HCT116 (cell line): ENCODE measurements around the gene PCDH9. TPM values are rescaled to one million over a fixed set of nuclear protein-coding genes. Genes with fewer than 3 reads are reported as not detected.

Experiments
- ATAC-seq: fragments of 200-7000 bp; cut with Tn5 transposase; 2 replicates; pipeline ENCODE4 v1.9.1; 2020; ENCODE audit warnings: mild to moderate bottlenecking, moderate library complexity
- BruUV-seq: library from RNA; stranded (reverse); fragments of 400-500 nt; replicated peaks from 2 replicates; lab custom pipeline; 2021; lab: Mats Ljungman, UMichigan
- CTCF ChIA-PET: fragments of 300-600 bp; sonication (Branson Sonifier 250); formaldehyde crosslinking; loops from one replicate; lab custom pipeline; 2021; ENCODE audit warnings: antibody characterized with exemption; lab: Charles Lee
- POLR2A ChIA-PET: fragments of 300-600, 350-600 bp; sonication (Branson Sonifier 250); formaldehyde crosslinking; loops from one replicate; lab custom pipeline; 2021; ENCODE audit warnings: antibody characterized with exemption; lab: Charles Lee
- RAD21 ChIA-PET, 2 experiments: fragments of 300-600 bp; sonication (Branson Sonifier 250); formaldehyde crosslinking; loops; one replicate each; lab custom pipeline; 2023; ENCODE audit warnings: low total read pairs in 2 of 2; ENCODE audit not compliant: uncharacterized antibody in 2 of 2, unreplicated experiment in 2 of 2, low non-redundant PET in 1 of 2; lab: Charles Lee
- DNase-seq: peaks from one replicate; pipeline ENCODE4 v3.0.0-alpha.2; 2010; ENCODE audit warnings: low read depth, low spot score
- H2AFZ ChIP-seq: fragments of 200-600 bp; shearing (Covaris generic), sonication (generic); 2 replicates; pipeline ENCODE4 v1.6.1; 2017; ENCODE audit warnings: low read depth, mixed run types, mixed read lengths, antibody characterized with exemption, low read length; ENCODE audit not compliant: poor library complexity, severe bottlenecking
- H3K27ac ChIP-seq: 2 replicates; pipeline ENCODE4 v1.5.1; 2012; ENCODE audit warnings: low read depth, low read length
- H3K27me3 ChIP-seq: fragments of 200-600 bp; sonication (generic); 2 replicates; pipeline ENCODE4 v1.6.1; 2016; ENCODE audit warnings: mixed run types, low read length, mixed read lengths; ENCODE audit not compliant: insufficient read depth
- H3K36me3 ChIP-seq, 2 experiments: fragments of 200-500 bp in 1 of 2; fragments of 200-600 bp in 1 of 2; sonication (Bioruptor generic) in 1 of 2; sonication (generic) in 1 of 2; 2 replicates each; pipeline versions ENCODE4 v1.5.1 to v1.6.1; 2014 to 2016; ENCODE audit warnings: low read length in 2 of 2, inconsistent platforms in 1 of 2, mixed read lengths in 1 of 2, mixed run types in 1 of 2; ENCODE audit not compliant: insufficient read depth in 2 of 2, control insufficient read depth in 1 of 2
- H3K4me1 ChIP-seq, 2 experiments: fragments of 200-600 bp in 1 of 2; sonication (generic) in 1 of 2; 2 replicates each; pipeline versions ENCODE4 v1.5.1 to v1.6.1; 2012 to 2017; ENCODE audit warnings: low read length in 2 of 2, inconsistent platforms in 1 of 2, mild to moderate bottlenecking in 1 of 2, mixed read lengths in 1 of 2, mixed run types in 1 of 2, moderate library complexity in 1 of 2; ENCODE audit not compliant: insufficient read depth in 2 of 2, control insufficient read depth in 1 of 2
- H3K4me2 ChIP-seq: fragments of 200-600 bp; sonication (generic); 2 replicates; pipeline ENCODE4 v1.6.1; 2017; ENCODE audit warnings: mixed run types, low read length, mixed read lengths
- H3K4me3 ChIP-seq, 2 experiments: fragments of 200-600 bp in 1 of 2; sonication (generic) in 1 of 2; replicated peaks in 1 of 2; 2 replicates each; pipeline ENCODE4 v1.5.1; 2011 to 2016; ENCODE audit warnings: low read length in 2 of 2, control low read depth in 1 of 2, low read depth in 1 of 2, mild to moderate bottlenecking in 1 of 2, mixed read lengths in 1 of 2, mixed run types in 1 of 2
- H3K79me2 ChIP-seq: fragments of 200-600 bp; sonication (generic); 2 replicates; pipeline ENCODE4 v1.6.1; 2017; ENCODE audit warnings: mild to moderate bottlenecking, mixed run types, low read length, moderate library complexity, mixed read lengths; ENCODE audit not compliant: insufficient read depth
- H3K9ac ChIP-seq: fragments of 200-600 bp; sonication (generic); 2 replicates; pipeline ENCODE4 v1.6.1; 2016; ENCODE audit warnings: low read length, mixed read lengths
- H3K9me2 ChIP-seq: fragments of 200-600 bp; sonication (generic), shearing (Covaris generic); 2 replicates; pipeline ENCODE4 v1.6.1; 2017; ENCODE audit warnings: mixed run types, mild to moderate bottlenecking, moderate library complexity; ENCODE audit not compliant: insufficient read depth
- H3K9me3 ChIP-seq, 2 experiments: fragments of 200-500 bp in 1 of 2; fragments of 200-600 bp in 1 of 2; sonication (Bioruptor generic) in 1 of 2; sonication (generic) in 1 of 2; 2 replicates each; pipeline ENCODE4 v1.6.1; 2014 to 2017; ENCODE audit warnings: low read length in 2 of 2, mixed read lengths in 2 of 2, inconsistent platforms in 1 of 2, low read depth in 1 of 2, mild to moderate bottlenecking in 1 of 2, mixed run types in 1 of 2, moderate library complexity in 1 of 2; ENCODE audit not compliant: control insufficient read depth in 1 of 2, insufficient read depth in 1 of 2
- H4K20me1 ChIP-seq: fragments of 200-600 bp; sonication (generic), shearing (Covaris generic); 2 replicates; pipeline ENCODE4 v1.6.1; 2017; ENCODE audit warnings: mixed run types, mild to moderate bottlenecking, moderate library complexity; ENCODE audit not compliant: insufficient read depth
- CBX3 ChIP-seq: IDR thresholded peaks from 2 replicates; pipeline ENCODE4 v1.6.1; 2012; ENCODE audit warnings: low read depth
- CEBPB ChIP-seq: IDR thresholded peaks from 2 replicates; pipeline ENCODE4 v1.6.1; 2012; ENCODE audit warnings: low read depth
- EGR1 ChIP-seq: IDR thresholded peaks from 2 replicates; pipeline ENCODE4 v1.6.1; 2012; ENCODE audit warnings: low read depth
- ELF1 ChIP-seq: IDR thresholded peaks from 2 replicates; pipeline ENCODE4 v1.6.1; 2012; ENCODE audit warnings: low read depth, borderline replicate concordance
- EZH2 ChIP-seq: fragments of 200-600 bp; sonication (generic); IDR thresholded peaks from 2 replicates; pipeline ENCODE4 v1.6.1; 2017; ENCODE audit warnings: antibody characterized with exemption, mixed run types
- EZH2phosphoT487 ChIP-seq: fragments of 200-600 bp; IDR thresholded peaks from 2 replicates; pipeline ENCODE4 v1.6.1; 2018; ENCODE audit warnings: antibody characterized with exemption, borderline replicate concordance
- FOSL1 ChIP-seq: IDR thresholded peaks from 2 replicates; pipeline ENCODE4 v1.6.1; 2012; ENCODE audit warnings: low read depth
- JUND ChIP-seq: IDR thresholded peaks from 2 replicates; pipeline ENCODE4 v1.6.1; 2012
- POLR2A ChIP-seq: IDR thresholded peaks from 2 replicates; pipeline ENCODE4 v1.7.0; 2011; ENCODE audit warnings: borderline replicate concordance; ENCODE audit not compliant: insufficient read depth, insufficient read length; ENCODE audit errors: extremely low read depth
- POLR2AphosphoS5 ChIP-seq: IDR thresholded peaks from 2 replicates; pipeline ENCODE4 v1.6.1; 2011; ENCODE audit warnings: mild to moderate bottlenecking, low read depth, low read length, moderate library complexity
- RAD21 ChIP-seq: IDR thresholded peaks from 2 replicates; pipeline ENCODE4 v1.6.1; 2012; ENCODE audit warnings: low read depth, mild to moderate bottlenecking
- SIN3A ChIP-seq: IDR thresholded peaks from 2 replicates; pipeline ENCODE4 v1.6.1; 2012; ENCODE audit warnings: low read depth
- SP1 ChIP-seq: IDR thresholded peaks from 2 replicates; pipeline ENCODE4 v1.6.1; 2012; ENCODE audit warnings: low read depth
- TCF7L2 ChIP-seq: IDR thresholded peaks from 2 replicates; pipeline ENCODE4 v1.7.0; 2011; ENCODE audit warnings: borderline replicate concordance, inconsistent platforms; ENCODE audit not compliant: insufficient read depth, insufficient read length; ENCODE audit errors: extremely low read depth
- YY1 ChIP-seq: IDR thresholded peaks from 2 replicates; pipeline ENCODE4 v1.6.1; 2011; ENCODE audit warnings: low read length, low read depth, moderate library complexity, mild to moderate bottlenecking; ENCODE audit not compliant: insufficient replicate concordance; ENCODE audit errors: extremely low read depth
- ZNF274 ChIP-seq: fragments of 200-500 bp; sonication (Bioruptor generic); IDR thresholded peaks from 2 replicates; pipeline ENCODE4 v1.6.1; 2014; ENCODE audit warnings: mild to moderate bottlenecking, low read depth, low read length, inconsistent platforms
- intact Hi-C: fragments of 100-400 bp; cut with micrococcal nuclease; formaldehyde crosslinking; loops from 2 replicates; pipeline ENCODE4 v1.10.0; 2022
- total RNA-seq: library from RNA; stranded (reverse); gene quantifications from one replicate; pipeline ENCODE4 v1.2.1, GENCODE V29; 2021; ENCODE audit not compliant: unreplicated experiment
- TF ChIP-seq, protein P1 (sequence below): IDR thresholded peaks from 2 replicates; pipeline ENCODE4 v1.6.1; 2011; ENCODE audit warnings: mild to moderate bottlenecking, low read length, moderate library complexity; ENCODE audit not compliant: insufficient replicate concordance; ENCODE audit errors: extremely low read depth
- TF ChIP-seq, protein P2 (sequence below): IDR thresholded peaks from 2 replicates; pipeline ENCODE4 v1.6.1; 2012
- TF ChIP-seq, protein P3 (sequence below): IDR thresholded peaks from 2 replicates; pipeline ENCODE4 v1.6.1; 2012
- TF ChIP-seq, protein P4 (sequence below), 3 experiments: fragments of 200-600 bp in 1 of 3; sonication (generic) in 1 of 3; IDR thresholded peaks in 2 of 3; conservative IDR thresholded peaks in 1 of 3; 2 replicates each; pipeline ENCODE4 v1.5.1; 2012 to 2017; ENCODE audit warnings: low read depth in 2 of 3, low read length in 2 of 3, antibody characterized with exemption in 1 of 3, borderline replicate concordance in 1 of 3, control low read depth in 1 of 3, mild to moderate bottlenecking in 1 of 3, mixed read lengths in 1 of 3, mixed run types in 1 of 3, moderate library complexity in 1 of 3; ENCODE audit not compliant: insufficient read depth in 1 of 3

Gene PCDH9
- total RNA-seq, 1 experiment from 2014 or later, result 0.02 TPM

DNA sequence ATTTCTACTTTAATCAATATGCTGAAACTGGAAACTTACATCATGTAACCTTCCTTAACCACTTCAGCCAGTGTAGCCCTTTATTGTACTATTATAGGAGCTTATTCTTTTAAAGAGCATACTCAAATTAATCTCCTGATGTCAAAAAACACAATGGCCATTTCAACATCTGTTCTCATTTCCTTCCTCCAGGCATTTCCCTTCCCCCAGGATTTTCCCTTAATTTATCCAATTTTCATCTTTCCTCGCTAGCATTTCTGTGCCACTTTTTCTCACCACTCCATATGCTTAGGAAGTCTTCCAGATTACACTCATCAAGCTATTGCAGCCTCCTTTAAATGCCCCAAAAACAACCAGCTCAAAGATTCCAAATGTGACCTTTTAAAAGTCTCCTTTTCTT is 265.0 kb downstream of the PCDH9 start:
- TF ChIP-seq, protein P1, sequence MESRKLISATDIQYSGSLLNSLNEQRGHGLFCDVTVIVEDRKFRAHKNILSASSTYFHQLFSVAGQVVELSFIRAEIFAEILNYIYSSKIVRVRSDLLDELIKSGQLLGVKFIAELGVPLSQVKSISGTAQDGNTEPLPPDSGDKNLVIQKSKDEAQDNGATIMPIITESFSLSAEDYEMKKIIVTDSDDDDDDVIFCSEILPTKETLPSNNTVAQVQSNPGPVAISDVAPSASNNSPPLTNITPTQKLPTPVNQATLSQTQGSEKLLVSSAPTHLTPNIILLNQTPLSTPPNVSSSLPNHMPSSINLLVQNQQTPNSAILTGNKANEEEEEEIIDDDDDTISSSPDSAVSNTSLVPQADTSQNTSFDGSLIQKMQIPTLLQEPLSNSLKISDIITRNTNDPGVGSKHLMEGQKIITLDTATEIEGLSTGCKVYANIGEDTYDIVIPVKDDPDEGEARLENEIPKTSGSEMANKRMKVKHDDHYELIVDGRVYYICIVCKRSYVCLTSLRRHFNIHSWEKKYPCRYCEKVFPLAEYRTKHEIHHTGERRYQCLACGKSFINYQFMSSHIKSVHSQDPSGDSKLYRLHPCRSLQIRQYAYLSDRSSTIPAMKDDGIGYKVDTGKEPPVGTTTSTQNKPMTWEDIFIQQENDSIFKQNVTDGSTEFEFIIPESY, result no peak
- TF ChIP-seq POLR2AphosphoS5 (no peak), FOSL1 (no peak), EZH2 (no peak), TCF7L2 (no peak), EGR1 (no peak), ELF1 (no peak), EZH2phosphoT487 (no peak), RAD21 (no peak), YY1 (no peak), SIN3A (no peak), SP1 (no peak), CBX3 (no peak), ZNF274 (no peak), CEBPB (no peak), JUND (no peak), POLR2A (no peak)
- TF ChIP-seq, protein P2, sequence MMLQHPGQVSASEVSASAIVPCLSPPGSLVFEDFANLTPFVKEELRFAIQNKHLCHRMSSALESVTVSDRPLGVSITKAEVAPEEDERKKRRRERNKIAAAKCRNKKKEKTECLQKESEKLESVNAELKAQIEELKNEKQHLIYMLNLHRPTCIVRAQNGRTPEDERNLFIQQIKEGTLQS, result no peak
- TF ChIP-seq, protein P3, sequence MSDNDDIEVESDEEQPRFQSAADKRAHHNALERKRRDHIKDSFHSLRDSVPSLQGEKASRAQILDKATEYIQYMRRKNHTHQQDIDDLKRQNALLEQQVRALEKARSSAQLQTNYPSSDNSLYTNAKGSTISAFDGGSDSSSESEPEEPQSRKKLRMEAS, result no peak
- TF ChIP-seq, protein P4, sequence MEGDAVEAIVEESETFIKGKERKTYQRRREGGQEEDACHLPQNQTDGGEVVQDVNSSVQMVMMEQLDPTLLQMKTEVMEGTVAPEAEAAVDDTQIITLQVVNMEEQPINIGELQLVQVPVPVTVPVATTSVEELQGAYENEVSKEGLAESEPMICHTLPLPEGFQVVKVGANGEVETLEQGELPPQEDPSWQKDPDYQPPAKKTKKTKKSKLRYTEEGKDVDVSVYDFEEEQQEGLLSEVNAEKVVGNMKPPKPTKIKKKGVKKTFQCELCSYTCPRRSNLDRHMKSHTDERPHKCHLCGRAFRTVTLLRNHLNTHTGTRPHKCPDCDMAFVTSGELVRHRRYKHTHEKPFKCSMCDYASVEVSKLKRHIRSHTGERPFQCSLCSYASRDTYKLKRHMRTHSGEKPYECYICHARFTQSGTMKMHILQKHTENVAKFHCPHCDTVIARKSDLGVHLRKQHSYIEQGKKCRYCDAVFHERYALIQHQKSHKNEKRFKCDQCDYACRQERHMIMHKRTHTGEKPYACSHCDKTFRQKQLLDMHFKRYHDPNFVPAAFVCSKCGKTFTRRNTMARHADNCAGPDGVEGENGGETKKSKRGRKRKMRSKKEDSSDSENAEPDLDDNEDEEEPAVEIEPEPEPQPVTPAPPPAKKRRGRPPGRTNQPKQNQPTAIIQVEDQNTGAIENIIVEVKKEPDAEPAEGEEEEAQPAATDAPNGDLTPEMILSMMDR (IDR thresholded peaks at IDR 0.05 in 2 of 3, conservative IDR thresholded peaks at IDR 0.05 in 1 of 3; ENCODE audit: borderline replicate concordance in 1 of 3, insufficient read depth in 1 of 3, low read depth in 2 of 3, low read length in 2 of 3), result no peak
- BruUV-seq, result no TSS peak
- Histone ChIP-seq H3K79me2 (no peaks in the 10 kb centered on the region), H3K27me3 (no peaks in the 10 kb centered on the region), H3K9ac (no peak overlapping the region), H4K20me1 (no peaks in the 10 kb centered on the region), H3K27ac (no peak overlapping the region), H3K9me2 (no peaks in the 10 kb centered on the region), H3K9me3 (no peaks in the 10 kb centered on the region), H3K4me1 (no peaks in the 10 kb centered on the region), H2AFZ (no peak overlapping the region), H3K36me3 (no peaks in the 10 kb centered on the region), H3K4me3 (no peak overlapping the region), H3K4me2 (no peak overlapping the region)
- CTCF ChIA-PET, result no interaction called here
- intact Hi-C loops, result no loop called here
- ATAC-seq (no peak), DNase-seq (no peak)
- RAD21 ChIA-PET, result no interaction called here
- POLR2A ChIA-PET, result no interaction called here
